Astrocyte (in vitro differentiated cells and primary cell): ENCODE measurements around the gene ZBTB8OS. TPM values are rescaled to one million over a fixed set of nuclear protein-coding genes. Genes with fewer than 3 reads are reported as not detected.
"Not testable (repeated sequence)": the region's sequence is repeated elsewhere in the genome, so short reads cannot be mapped to it uniquely, and the experiment has no call there.

Experiments used
- DNase-seq: peaks from one replicate; pipeline ENCODE4 v3.0.0-alpha.2; 2010; ENCODE audit warnings: low read depth
- FAIRE-seq: peaks from 2 replicates; lab custom pipeline; 2011; peaks lifted over from hg19 to GRCh38; lab: Jason Lieb, UNC
- H2AFZ ChIP-seq: 2 replicates; pipeline ENCODE4 v1.6.0; 2012; ENCODE audit warnings: low read depth, low read length, inconsistent platforms
- H3K27ac ChIP-seq: 2 replicates; pipeline ENCODE4 v1.5.1; 2011; ENCODE audit warnings: low read depth, low read length, inconsistent platforms
- H3K27me3 ChIP-seq: 2 replicates; pipeline ENCODE4 v1.6.0; 2011; ENCODE audit warnings: low read length, inconsistent platforms; ENCODE audit not compliant: insufficient read depth
- H3K36me3 ChIP-seq: 2 replicates; pipeline ENCODE4 v1.5.1; 2011; ENCODE audit warnings: low read length, inconsistent platforms; ENCODE audit not compliant: insufficient read depth
- H3K4me1 ChIP-seq: 2 replicates; pipeline ENCODE4 v1.5.1; 2011; ENCODE audit warnings: low read length, inconsistent platforms; ENCODE audit not compliant: insufficient read depth
- H3K4me2 ChIP-seq: 2 replicates; pipeline ENCODE4 v1.6.0; 2012; ENCODE audit warnings: low read length, inconsistent platforms
- H3K4me3 ChIP-seq: 2 replicates; pipeline ENCODE4 v1.5.1; 2011; ENCODE audit warnings: low read depth, mild to moderate bottlenecking, low read length, inconsistent platforms; ENCODE audit not compliant: insufficient read depth
- H3K79me2 ChIP-seq: 2 replicates; pipeline ENCODE4 v1.6.0; 2012; ENCODE audit warnings: mild to moderate bottlenecking, low read length, inconsistent platforms; ENCODE audit not compliant: insufficient read depth
- H3K9ac ChIP-seq: 2 replicates; pipeline ENCODE4 v1.6.0; 2012; ENCODE audit warnings: mild to moderate bottlenecking, low read length, inconsistent platforms
- H3K9me3 ChIP-seq: 2 replicates; pipeline ENCODE4 v1.5.1; 2012; ENCODE audit warnings: low read depth, mild to moderate bottlenecking, low read length, inconsistent platforms; ENCODE audit not compliant: insufficient read depth
- H4K20me1 ChIP-seq: 2 replicates; pipeline ENCODE4 v1.6.0; 2012; ENCODE audit warnings: low read length, inconsistent platforms; ENCODE audit not compliant: insufficient read depth
- H3K27ac Mint-ChIP-seq: one replicate; pipeline ENCODE4 v1.8.0; 2021; ENCODE audit warnings: mild to moderate bottlenecking, mixed read lengths; ENCODE audit not compliant: unreplicated experiment
- H3K27me3 Mint-ChIP-seq: one replicate; pipeline ENCODE4 v1.8.0; 2021; ENCODE audit warnings: low read depth, mixed read lengths; ENCODE audit not compliant: unreplicated experiment
- H3K36me3 Mint-ChIP-seq: one replicate; pipeline ENCODE4 v1.8.0; 2021; ENCODE audit warnings: low read depth, mixed read lengths; ENCODE audit not compliant: unreplicated experiment
- H3K4me1 Mint-ChIP-seq: one replicate; pipeline ENCODE4 v1.8.0; 2021; ENCODE audit warnings: low read depth, mixed read lengths; ENCODE audit not compliant: unreplicated experiment
- H3K4me3 Mint-ChIP-seq: one replicate; pipeline ENCODE4 v1.8.0; 2021; ENCODE audit warnings: mild to moderate bottlenecking, moderate library complexity, mixed read lengths; ENCODE audit not compliant: unreplicated experiment
- H3K9me3 Mint-ChIP-seq: one replicate; pipeline ENCODE4 v1.8.0; 2021; ENCODE audit warnings: mild to moderate bottlenecking, mixed read lengths; ENCODE audit not compliant: unreplicated experiment
- CTCF ChIP-seq: IDR thresholded peaks from 2 replicates; pipeline ENCODE4 v1.5.1; 2011; ENCODE audit warnings: low read depth, mild to moderate bottlenecking, inconsistent platforms, low read length, moderate library complexity; ENCODE audit not compliant: insufficient read depth
- EZH2 ChIP-seq: IDR thresholded peaks from 2 replicates; pipeline ENCODE4 v1.6.1; 2012; ENCODE audit warnings: mild to moderate bottlenecking, low read length, inconsistent platforms; ENCODE audit not compliant: insufficient read depth
- total RNA-seq: library from RNA; stranded (reverse); gene quantifications from 2 replicates; pipeline ENCODE4 v1.2.1, GENCODE V29; 2021

ZBTB8OS gene
- total RNA-seq, 1 donor from 2014 or later = 60.4 TPM

- no peak for FAIRE-seq
- no peak overlapping the region for H3K4me3 Mint-ChIP-seq
- no peak overlapping the region for H3K4me2 ChIP-seq
- H3K4me1 ChIP-seq = no peaks in the 10 kb centered on the region
- peaks cover 69% of the 10 kb centered on the region for H3K79me2 ChIP-seq
- H3K27ac Mint-ChIP-seq = no peak overlapping the region
- no peaks in the 10 kb centered on the region for H3K9me3 Mint-ChIP-seq
- H4K20me1 ChIP-seq = peaks cover 24% of the 10 kb centered on the region
- H3K4me1 Mint-ChIP-seq = peaks cover 8% of the 10 kb centered on the region
- no peaks in the 10 kb centered on the region for H3K27me3 ChIP-seq
- H2AFZ ChIP-seq = no peak overlapping the region
- no peak overlapping the region for H3K27ac ChIP-seq
- H3K4me3 ChIP-seq = no peak overlapping the region
- no peak for DNase-seq
- H3K9ac ChIP-seq = no peak overlapping the region
- no peaks in the 10 kb centered on the region for H3K36me3 Mint-ChIP-seq
- H3K27me3 Mint-ChIP-seq = no peaks in the 10 kb centered on the region
- no peak for TF ChIP-seq EZH2
- no peak for TF ChIP-seq CTCF
- H3K36me3 ChIP-seq = no peaks in the 10 kb centered on the region
- H3K9me3 ChIP-seq = no peaks in the 10 kb centered on the region
These were observed 5.9 kb downstream of the ZBTB8OS start for GRCh38 chr1:32644426-32644825.

GRCh38 chr1:32642292-32642827, 8.0 kb downstream of the ZBTB8OS start:
- H3K4me1 Mint-ChIP-seq, H3K36me3 Mint-ChIP-seq, H2AFZ ChIP-seq, H3K4me3 ChIP-seq, H3K9ac ChIP-seq, H3K4me1 ChIP-seq, H3K36me3 ChIP-seq, H3K27ac Mint-ChIP-seq, H3K27me3 ChIP-seq, H3K4me3 Mint-ChIP-seq, H3K27ac ChIP-seq, H3K27me3 Mint-ChIP-seq, DNase-seq, H3K9me3 ChIP-seq, H3K9me3 Mint-ChIP-seq, FAIRE-seq, H3K4me2 ChIP-seq: not testable (repeated sequence)
- H3K79me2 ChIP-seq = peaks cover 66% of the 10 kb centered on the region
- H4K20me1 ChIP-seq = peaks cover 18% of the 10 kb centered on the region

- FAIRE-seq = no peak
- H3K79me2 ChIP-seq = peaks cover 71% of the 10 kb centered on the region
- H3K27ac Mint-ChIP-seq = no peak overlapping the region
These were observed 10.8 kb downstream of the ZBTB8OS start for GRCh38 chr1:32639489-32640075.

More at GRCh38 chr1:32639489-32640075, 10.8 kb downstream of the ZBTB8OS start:
- Mint-ChIP-seq H3K27me3 (no peaks in the 10 kb centered on the region), H3K9me3 (no peaks in the 10 kb centered on the region), H3K4me1 (peaks cover 10% of the 10 kb centered on the region), H3K36me3 (peaks cover 4% of the 10 kb centered on the region), H3K4me3 (no peak overlapping the region)
- no peak overlapping the region for H3K4me3 ChIP-seq
- TF ChIP-seq CTCF = no peak
- no peak for TF ChIP-seq EZH2
- peak; percentile 64 for DNase-seq
- no peak overlapping the region for H3K27ac ChIP-seq
- peaks cover 15% of the 10 kb centered on the region for H4K20me1 ChIP-seq
- no peaks in the 10 kb centered on the region for H3K9me3 ChIP-seq
- H3K4me1 ChIP-seq = no peaks in the 10 kb centered on the region
- no peak overlapping the region for H3K4me2 ChIP-seq
- H3K36me3 ChIP-seq = no peaks in the 10 kb centered on the region
- no peak overlapping the region for H3K9ac ChIP-seq
- no peaks in the 10 kb centered on the region for H3K27me3 ChIP-seq
- no peak overlapping the region for H2AFZ ChIP-seq
